ENCODE data around the gene ZNF175.

- TF ChIP-seq GATA2 (IDR thresholded peaks at IDR 0.05; ENCODE audit: low read depth, low read length) (no peak), GATA3 (IDR thresholded peaks at IDR 0.05; ENCODE audit: low read depth, low read length) (no peak)
These were observed 31.2 kb upstream of the ZNF175 start for GRCh38 chr19:51539821-51540366.
